Measurements from ENCODE around the gene TIA1. TPM values are rescaled to one million over a fixed set of nuclear protein-coding genes. Genes with fewer than 3 reads are reported as not detected.
A peak's percentile ranks its signal among the peaks of the same experiment; 100 is the strongest.

The TIA1 gene
- total RNA-seq, 1 experiment from 2014 or later: 123 TPM

- H4K20me1 ChIP-seq (ENCODE audit: low read length): no peaks in the 10 kb centered on the region
- no peaks in the 10 kb centered on the region for H3F3A ChIP-seq (ENCODE audit: low read length, unreplicated experiment)
- H3K36me3 ChIP-seq (ENCODE audit: low read depth, low read length): peaks cover 3% of the 10 kb centered on the region; the same call in 1 of the 2 replicates
- BruUV-seq (replicated peaks): no TSS peak
- H3K9me3 ChIP-seq (ENCODE audit: low read length): no peaks in the 10 kb centered on the region
- peaks cover 11% of the 10 kb centered on the region; the same call in 1 of the 2 replicates for H3K4me1 ChIP-seq (ENCODE audit: insufficient read depth, low read length)
- no peak overlapping the region for H2AFZ ChIP-seq (ENCODE audit: low read length)
- ChIA-PET POLR2A (ENCODE audit: unreplicated experiment) (interaction anchor here (0.7 kb wide), 1 partner anchor 30 kb away, joined by 4 read pairs; no protein-coding TSS in a partner anchor), CTCF (no interaction called here)
- H3K9ac ChIP-seq (ENCODE audit: low read length): no peak overlapping the region
- H3K79me2 ChIP-seq (ENCODE audit: low read length): no peaks in the 10 kb centered on the region
- ATAC-seq: peak; percentile 96
- no peaks in the 10 kb centered on the region for H3K9me2 ChIP-seq (replicated peaks; ENCODE audit: low read length)
- peak; percentile 86 for DNase-seq
- no peaks in the 10 kb centered on the region for H3K27me3 ChIP-seq (ENCODE audit: low read length)
- H3K4me3 ChIP-seq (ENCODE audit: low read length): no peak overlapping the region
- peak overlapping the region; percentile 34 for H3K27ac ChIP-seq (ENCODE audit: low read length)
- TF ChIP-seq EZH2phosphoT487 (IDR thresholded peaks at IDR 0.05; ENCODE audit: borderline replicate concordance, low read length) (no peak), EZH2 (IDR thresholded peaks at IDR 0.05; ENCODE audit: low read length, unreplicated experiment) (no peak), CTCF (conservative IDR thresholded peaks at IDR 0.05; ENCODE audit: low read depth, low read length) (no peak)
- intact Hi-C loops (cut with micrococcal nuclease): no loop called here
- no peak overlapping the region for H3K4me2 ChIP-seq (ENCODE audit: low read length)
These were observed 87.3 kb downstream of the TIA1 start for GRCh38 chr2:70161069-70161534.

GRCh38 chr2:70160545-70160944 lies 87.9 kb downstream of the TIA1 start:
- Histone ChIP-seq H3K4me3 (ENCODE audit: low read length) (no peak overlapping the region), H3K27ac (ENCODE audit: low read length) (peak overlapping the region; percentile 3; the same call in 1 of the 2 replicates), H3K79me2 (ENCODE audit: low read length) (no peaks in the 10 kb centered on the region), H3K4me1 (ENCODE audit: insufficient read depth, low read length) (peaks cover 11% of the 10 kb centered on the region; the same call in 1 of the 2 replicates), H4K20me1 (ENCODE audit: low read length) (no peaks in the 10 kb centered on the region), H2AFZ (ENCODE audit: low read length) (no peak overlapping the region), H3F3A (ENCODE audit: low read length, unreplicated experiment) (no peaks in the 10 kb centered on the region), H3K9me2 (replicated peaks; ENCODE audit: low read length) (no peaks in the 10 kb centered on the region), H3K9ac (ENCODE audit: low read length) (no peak overlapping the region), H3K27me3 (ENCODE audit: low read length) (no peaks in the 10 kb centered on the region), H3K9me3 (ENCODE audit: low read length) (no peaks in the 10 kb centered on the region), H3K36me3 (ENCODE audit: low read depth, low read length) (peaks cover 3% of the 10 kb centered on the region; the same call in 1 of the 2 replicates), H3K4me2 (ENCODE audit: low read length) (no peak overlapping the region)
- TF ChIP-seq CTCF (conservative IDR thresholded peaks at IDR 0.05; ENCODE audit: low read depth, low read length) (no peak), EZH2phosphoT487 (IDR thresholded peaks at IDR 0.05; ENCODE audit: borderline replicate concordance, low read length) (no peak), EZH2 (IDR thresholded peaks at IDR 0.05; ENCODE audit: low read length, unreplicated experiment) (no peak)
- BruUV-seq (replicated peaks): no TSS peak
- ChIA-PET CTCF (no interaction called here), POLR2A (ENCODE audit: unreplicated experiment) (interaction anchor here (0.7 kb wide), 1 partner anchor 31 kb away, joined by 4 read pairs; no protein-coding TSS in a partner anchor)
- intact Hi-C loops (cut with micrococcal nuclease): no loop called here
- no peak for ATAC-seq
- no peak for DNase-seq

Small RNA genes within 50 kb of the gene (microRNA-seq; reads per million reads assigned to microRNA genes)
- gene MIR1285-2 (ENCODE audit: unreplicated experiment): not detected

Other genes with a start within 250 kb of the TIA1 start
- gene PCBP1, start 161.2 kb downstream of the TIA1 start, total RNA-seq (2014; rRNA removed): 39.2 and 59.7 TPM in 2 replicates
- 17.1 and 21.1 TPM in 2 replicates for gene C2orf42, start 57.6 kb downstream of the TIA1 start, total RNA-seq (2014; rRNA removed)
- gene PCYOX1, start 9.5 kb upstream of the TIA1 start, total RNA-seq (2014; rRNA removed): 16.1 and 17.5 TPM in 2 replicates
- gene SNRPG, start 45.1 kb upstream of the TIA1 start, total RNA-seq (2014; rRNA removed): 489 and 572 TPM in 2 replicates
- 67.6 and 70.8 TPM in 2 replicates for gene FAM136A, start 53.4 kb upstream of the TIA1 start, total RNA-seq (2014; rRNA removed)